ENCODE data around the gene FGF23. TPM values are rescaled to one million over a fixed set of nuclear protein-coding genes. Genes with fewer than 3 reads are reported as not detected.

The FGF23 gene
- total and polyA plus RNA-seq, 2 of the 4 experiments (the other 2 are of a cell fraction) = not detected

DNA sequence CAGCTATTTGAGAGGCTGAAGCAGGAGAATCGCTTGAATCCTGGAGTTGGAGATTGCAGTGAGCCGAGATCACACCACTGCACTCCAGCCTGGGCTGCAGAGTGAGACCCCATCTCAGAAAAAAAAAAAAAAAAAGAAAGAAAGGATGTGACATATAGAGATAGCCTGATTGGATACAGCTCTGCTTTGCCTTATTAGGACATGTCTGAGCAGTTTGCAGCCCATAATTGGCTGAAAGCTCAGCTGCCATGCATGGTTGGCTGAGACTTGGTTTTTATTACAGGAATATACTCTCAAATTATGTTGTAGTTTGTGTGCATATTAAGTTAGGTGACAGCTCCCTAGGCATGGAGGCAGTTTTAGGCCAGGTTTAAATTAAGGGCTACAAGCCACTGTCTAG, 52.2 kb downstream of the FGF23 start:
- H3K9me1 ChIP-seq (ENCODE audit: insufficient read depth, low read length) = peaks cover 7% of the 10 kb centered on the region; the same call in 1 of the 2 replicates
- no TSS peak for BruUV-seq (replicated peaks)
- peaks cover 17% of the 10 kb centered on the region; the same call in 1 of the 2 replicates for H4K20me1 ChIP-seq (ENCODE audit: insufficient read depth, low read length)
- no peak overlapping the region for H2BK120ac ChIP-seq (ENCODE audit: low read depth, low read length)
- H2AK5ac ChIP-seq (ENCODE audit: low read depth, low read length) = no peak overlapping the region
- H2BK20ac ChIP-seq (ENCODE audit: low read depth, low read length) = no peak overlapping the region
- H3K36me3 ChIP-seq (ENCODE audit: control insufficient read depth, insufficient read depth, low read length) = peaks cover 4% of the 10 kb centered on the region
- no peak overlapping the region for H3K4me3 ChIP-seq (ENCODE audit: insufficient read depth, low read depth, low read length)
- intact Hi-C loops (cut with micrococcal nuclease) (no loop called here), in situ Hi-C loops (cut with MboI; ENCODE audit: low sequenced_read_pairs) (no loop called here), dilution Hi-C loops (cut with HindIII; ENCODE audit: low sequenced_read_pairs, unreplicated experiment) (no loop called here)
- H3K79me1 ChIP-seq (ENCODE audit: low read depth in 1 of 2, low read length in 2 of 2) = peaks cover 39 to 43% of the 10 kb centered on the region in 2 experiments
- H4K91ac ChIP-seq (ENCODE audit: insufficient read depth, low read depth, low read length) = no peak overlapping the region
- H2BK15ac ChIP-seq (ENCODE audit: low read depth, low read length) = no peak overlapping the region
- no peak overlapping the region for H2AFZ ChIP-seq (replicated peaks; ENCODE audit: low read length, poor library complexity)
- H3K23ac ChIP-seq (ENCODE audit: low read depth, low read length) = no peak overlapping the region
- DNase-seq (no peak), ATAC-seq (ENCODE audit: low read depth) (no peak)
- no peak overlapping the region for H3K27ac ChIP-seq (ENCODE audit: insufficient read depth, low read length)
- no peak overlapping the region for H3K4me2 ChIP-seq (ENCODE audit: low read depth, low read length)
- H2AK9ac ChIP-seq (replicated peaks; ENCODE audit: low read depth, low read length, poor library complexity) = no peak overlapping the region
- no peak overlapping the region for H2BK5ac ChIP-seq (ENCODE audit: low read depth, low read length, poor library complexity, severe bottlenecking)
- no peaks in the 10 kb centered on the region for H3K27me3 ChIP-seq (ENCODE audit: control insufficient read depth, insufficient read depth, low read length)
- H3K9me3 ChIP-seq (ENCODE audit: control insufficient read depth, insufficient read depth, low read length) = no peaks in the 10 kb centered on the region
- TF ChIP-seq CEBPB (IDR thresholded peaks at IDR 0.05; ENCODE audit: low read depth, low read length) (no peak), RAD21 (IDR thresholded peaks at IDR 0.05; ENCODE audit: low read length) (no peak), RFX5 (IDR thresholded peaks at IDR 0.05; ENCODE audit: low read depth, low read length) (no peak), MXI1 (IDR thresholded peaks at IDR 0.05; ENCODE audit: borderline replicate concordance, low read depth, low read length) (no peak), MAZ (IDR thresholded peaks at IDR 0.05; ENCODE audit: borderline replicate concordance, low read depth, low read length) (no peak), CHD1 (IDR thresholded peaks at IDR 0.05; ENCODE audit: low read depth, low read length) (no peak), POLR2A (IDR thresholded peaks at IDR 0.05; ENCODE audit: low read depth, low read length) (no peak), SMC3 (IDR thresholded peaks at IDR 0.05; ENCODE audit: low read depth, low read length) (no peak), NFE2L2 (IDR thresholded peaks at IDR 0.05; ENCODE audit: low read depth, low read length) (no peak), RCOR1 (IDR thresholded peaks at IDR 0.05; ENCODE audit: insufficient replicate concordance, low read length) (no peak), BHLHE40 (IDR thresholded peaks at IDR 0.05; ENCODE audit: low read depth, low read length) (no peak), CTCF (conservative IDR thresholded peaks at IDR 0.05; ENCODE audit: low read depth, low read length) (no peak), FOS (IDR thresholded peaks at IDR 0.05; ENCODE audit: low read depth, low read length) (no peak), MAFK (IDR thresholded peaks at IDR 0.05; ENCODE audit: low read depth, low read length) (no peak)
- TF ChIP-seq, protein P1, sequence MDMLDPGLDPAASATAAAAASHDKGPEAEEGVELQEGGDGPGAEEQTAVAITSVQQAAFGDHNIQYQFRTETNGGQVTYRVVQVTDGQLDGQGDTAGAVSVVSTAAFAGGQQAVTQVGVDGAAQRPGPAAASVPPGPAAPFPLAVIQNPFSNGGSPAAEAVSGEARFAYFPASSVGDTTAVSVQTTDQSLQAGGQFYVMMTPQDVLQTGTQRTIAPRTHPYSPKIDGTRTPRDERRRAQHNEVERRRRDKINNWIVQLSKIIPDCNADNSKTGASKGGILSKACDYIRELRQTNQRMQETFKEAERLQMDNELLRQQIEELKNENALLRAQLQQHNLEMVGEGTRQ (IDR thresholded peaks at IDR 0.05; ENCODE audit: low read depth, low read length) = no peak
- TF ChIP-seq, protein P2, sequence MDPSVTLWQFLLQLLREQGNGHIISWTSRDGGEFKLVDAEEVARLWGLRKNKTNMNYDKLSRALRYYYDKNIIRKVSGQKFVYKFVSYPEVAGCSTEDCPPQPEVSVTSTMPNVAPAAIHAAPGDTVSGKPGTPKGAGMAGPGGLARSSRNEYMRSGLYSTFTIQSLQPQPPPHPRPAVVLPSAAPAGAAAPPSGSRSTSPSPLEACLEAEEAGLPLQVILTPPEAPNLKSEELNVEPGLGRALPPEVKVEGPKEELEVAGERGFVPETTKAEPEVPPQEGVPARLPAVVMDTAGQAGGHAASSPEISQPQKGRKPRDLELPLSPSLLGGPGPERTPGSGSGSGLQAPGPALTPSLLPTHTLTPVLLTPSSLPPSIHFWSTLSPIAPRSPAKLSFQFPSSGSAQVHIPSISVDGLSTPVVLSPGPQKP (IDR thresholded peaks at IDR 0.05; ENCODE audit: borderline replicate concordance, low read depth, low read length) = no peak
- no peak overlapping the region for H4K8ac ChIP-seq (ENCODE audit: low read depth in 2 of 2, low read length in 2 of 2)
- H3K4me1 ChIP-seq (ENCODE audit: control insufficient read depth, insufficient read depth, low read length) = no peaks in the 10 kb centered on the region
- ChIA-PET POLR2A (ENCODE audit: unreplicated experiment) (interaction anchor here (0.5 kb wide), 1 partner anchor 135 kb away, joined by 18 read pairs; no protein-coding TSS in a partner anchor), CTCF (no interaction called here)
- H3K4ac ChIP-seq (ENCODE audit: low read depth, low read length) = no peak overlapping the region
- H4K5ac ChIP-seq (ENCODE audit: low read depth, low read length) = no peak overlapping the region
- WGBS, 2 experiments (ENCODE audit: extremely low coverage in 2 of 2, insufficient read length in 1 of 2) = no CpG with 5 or more reads among the region's 2 CpGs
- H3K14ac ChIP-seq (replicated peaks; ENCODE audit: low read depth, low read length) = no peak overlapping the region
- no peak overlapping the region for H3K56ac ChIP-seq (ENCODE audit: extremely low read depth, insufficient read depth, low read length)
- no peak overlapping the region for H3K18ac ChIP-seq (ENCODE audit: low read depth, low read length)
- H3K9ac ChIP-seq (ENCODE audit: low read depth, low read length) = no peak overlapping the region

Measured in IMR-90 (cell line).